Suprapubic skin (tissue), 4 donors: ENCODE results near the gene ATP8B3.

Experiments used
- CTCF ChIP-seq, 2 donors: fragments of 200-600 bp in 1 of 2; fragments of 450-650 bp in 1 of 2; sonication (generic) in 1 of 2; IDR thresholded peaks; one replicate each; pipeline ENCODE4 v1.5.1; 2016 to 2019; ENCODE audit warnings: antibody characterized with exemption in 2 of 2, mild to moderate bottlenecking in 1 of 2, moderate library complexity in 1 of 2
- POLR2A ChIP-seq, 2 donors: fragments of 450-650 bp; IDR thresholded peaks; one replicate each; pipeline ENCODE4 v1.6.1; 2017; ENCODE audit warnings: antibody characterized with exemption in 2 of 2, mild to moderate bottlenecking in 2 of 2, moderate library complexity in 2 of 2
- POLR2AphosphoS5 ChIP-seq, 3 donors: sonication (generic); formaldehyde crosslinking; IDR thresholded peaks; one replicate each; pipeline ENCODE4 v1.6.1; 2017; ENCODE audit warnings: antibody characterized with exemption in 3 of 3

- TF ChIP-seq CTCF (IDR thresholded peaks at IDR 0.05) (no peak), POLR2AphosphoS5 (IDR thresholded peaks at IDR 0.05) (no peak), POLR2A (IDR thresholded peaks at IDR 0.05) (no peak)
These were observed 43.8 kb downstream of the ATP8B3 start for GRCh38 chr19:1768248-1768647.
